Spleen (tissue), 11 donors: ENCODE data around the gene ZRANB2. TPM values are rescaled to one million over a fixed set of nuclear protein-coding genes. Genes with fewer than 3 reads are reported as not detected.

Source experiments
- DNase-seq: peaks from one replicate; pipeline ENCODE4 v3.0.0-alpha.2; 2020
- H3K27ac ChIP-seq, 8 donors: fragments of 200-600 bp; sonication (generic) in 7 of 8; 1 replicate in 4 of 8; 2 replicates in 4 of 8; pipeline versions ENCODE4 v1.5.0 to v1.8.0; 2016 to 2021; ENCODE audit warnings: inconsistent platforms in 4 of 8, mild to moderate bottlenecking in 4 of 8, moderate library complexity in 1 of 8
- H3K27me3 ChIP-seq, 7 donors: fragments of 200-600 bp; sonication (generic) in 6 of 7; replicated peaks in 1 of 7; 1 replicate in 4 of 7; 2 replicates in 3 of 7; pipeline versions ENCODE4 v1.5.0 to v1.8.0; 2016 to 2021; ENCODE audit warnings: inconsistent platforms in 3 of 7, mild to moderate bottlenecking in 1 of 7
- H3K36me3 ChIP-seq, 6 donors: fragments of 200-600 bp; sonication (generic) in 5 of 6; 1 replicate in 4 of 6; 2 replicates in 2 of 6; pipeline versions ENCODE4 v1.5.0 to v1.8.0; 2016 to 2021; ENCODE audit warnings: inconsistent platforms in 2 of 6
- H3K4me1 ChIP-seq, 6 donors: fragments of 200-600 bp; sonication (generic) in 5 of 6; 1 replicate in 3 of 6; 2 replicates in 3 of 6; pipeline versions ENCODE4 v1.5.0 to v1.8.0; 2016 to 2021; ENCODE audit warnings: inconsistent platforms in 3 of 6
- H3K4me3 ChIP-seq, 8 donors: fragments of 200-600 bp; sonication (generic) in 7 of 8; 1 replicate in 4 of 8; 2 replicates in 4 of 8; pipeline versions ENCODE4 v1.5.0 to v1.8.0; 2016 to 2021; ENCODE audit warnings: inconsistent platforms in 4 of 8, mild to moderate bottlenecking in 4 of 8, moderate library complexity in 2 of 8
- H3K9me3 ChIP-seq, 8 donors: fragments of 200-600 bp; sonication (generic) in 7 of 8; 1 replicate in 4 of 8; 2 replicates in 4 of 8; pipeline versions ENCODE4 v1.5.0 to v1.8.0; 2016 to 2021; ENCODE audit warnings: inconsistent platforms in 4 of 8
- CTCF ChIP-seq, 11 experiments: fragments of 200-600 bp in 7 of 11; fragments of 450-650 bp in 4 of 11; sonication (generic) in 4 of 11; IDR thresholded peaks in 8 of 11; conservative IDR thresholded peaks in 3 of 11; 1 replicate in 7 of 11; 2 replicates in 4 of 11; pipeline versions ENCODE4 v1.4.0 to v1.8.0; 2016 to 2021; ENCODE audit warnings: antibody characterized with exemption in 11 of 11, inconsistent platforms in 4 of 11, mild to moderate bottlenecking in 1 of 11
- POLR2A ChIP-seq, 3 donors: fragments of 450-650 bp; IDR thresholded peaks; one replicate each; pipeline ENCODE4 v1.5.1; 2017; ENCODE audit warnings: antibody characterized with exemption in 3 of 3, mild to moderate bottlenecking in 1 of 3
- POLR2AphosphoS5 ChIP-seq, 3 donors: sonication (generic); formaldehyde crosslinking; IDR thresholded peaks; one replicate each; pipeline ENCODE4 v1.5.1; 2017; ENCODE audit warnings: antibody characterized with exemption in 3 of 3
- WGBS, 5 donors: extraction: QIAGEN DNeasy Blood & Tissue Kit in 3 of 5; methylation state at CpG; one replicate each; pipeline versions ENCODE4 v1.1.5 to v1.1.7; 2013 to 2018; 5-methylcytosine and 5-hydroxymethylcytosine counted together
- intact Hi-C: fragments of 100-400 bp; cut with DNase I; formaldehyde crosslinking; loops from one replicate; pipeline ENCODE4 v1.15.0; 2023; ENCODE audit warnings: low total_unique reads
- polyA plus RNA-seq, 3 donors: library from polyadenylated mRNA; stranded (reverse); fragments of 200-250 nt; gene quantifications; one replicate each; pipeline ENCODE4 v1.2.1, GENCODE V29; 2013
- total RNA-seq, 7 donors: library from RNA; depleted of rRNA in 3 of 7; stranded (reverse); fragments of >200 nt in 3 of 7; fragmentation: NEBNext Ultra II Directional in 4 of 7; extraction: Animal tissue kit (Norgen Biotek cat#: 25700) in 4 of 7; gene quantifications; one replicate each; pipeline versions ENCODE4 v1.1.0 to v1.2.1, GENCODE V29; 2016 to 2021
- donor health status: healthy with polysubstance abuse.
- donor health status: DM: no; HTN: no; CAD: no; lungs with moderate emphysema.
- donor health status: DM: no; HTN: no; CAD: no.
- donor health status: Bipolar disorder and iron deficiency.
- donor health status: healthy.
- donor health status: DM: no; HTN: no; CAD: no.
- donor health status: DM: yes; HTN: yes; CAD: no.

ZRANB2 gene
- total and polyA plus RNA-seq, 10 donors = 52.6 to 109 (median 82.3) TPM

- intact Hi-C loops = no loop called here
Measured at GRCh38 chr1:71038942-71039341, 41.9 kb downstream of the ZRANB2 start.

DNA sequence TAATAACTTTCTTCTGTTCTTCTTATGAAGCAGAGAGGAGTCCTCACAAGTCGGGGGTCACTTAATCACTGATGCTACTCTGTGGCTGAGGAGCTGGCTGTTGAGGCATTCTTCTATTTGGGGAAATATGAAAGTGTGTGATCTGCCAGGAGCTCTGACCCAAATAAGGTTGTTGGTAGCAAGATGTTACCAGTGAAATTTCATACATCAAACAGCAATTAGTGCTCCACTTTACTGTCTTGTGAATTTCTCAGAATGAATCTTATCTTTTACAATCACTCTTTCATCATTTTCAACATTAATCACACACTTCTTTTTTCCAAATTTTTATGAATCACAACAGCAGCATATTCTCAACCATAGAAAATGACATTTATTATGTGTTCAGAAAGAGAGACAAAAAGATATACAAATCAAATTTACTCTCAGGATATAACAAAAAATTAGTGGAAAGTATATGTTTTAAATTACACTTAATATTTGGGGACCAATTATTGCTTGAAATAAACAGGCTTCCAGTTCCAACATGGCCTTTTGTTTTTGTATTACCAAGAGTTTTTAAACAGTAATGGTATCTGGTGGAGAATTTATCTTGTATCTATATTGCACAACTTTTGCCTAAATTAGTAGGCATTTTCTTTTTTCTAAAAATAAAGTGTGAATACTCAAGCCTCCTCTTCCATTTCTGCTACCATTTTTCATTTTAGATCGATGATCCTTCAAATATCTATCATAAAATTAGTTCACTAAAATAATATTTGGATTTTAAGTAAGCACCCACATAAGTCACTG lies 42.8 kb downstream of the ZRANB2 start:
- Histone ChIP-seq H3K4me3 (no peak overlapping the region), H3K27ac (no peak overlapping the region), H3K4me1 (no peaks in the 10 kb centered on the region), H3K9me3 (no peaks in the 10 kb centered on the region), H3K27me3 (peaks cover 0 to 10% (median 0%) of the 10 kb centered on the region in 7 donors), H3K36me3 (no peaks in the 10 kb centered on the region)
- 67 to 91% (median 84%) methylated on average over 2 of the region's 2 CpGs for WGBS, 5 donors
- no peak for DNase-seq
- TF ChIP-seq CTCF (IDR thresholded peaks at IDR 0.05 in 8 of 11, conservative IDR thresholded peaks at IDR 0.05 in 3 of 11) (no peak), POLR2A (IDR thresholded peaks at IDR 0.05) (no peak), POLR2AphosphoS5 (IDR thresholded peaks at IDR 0.05) (no peak)
- intact Hi-C loops = no loop called here

More at GRCh38 chr1:71038942-71039341, 41.9 kb downstream of the ZRANB2 start:
- Histone ChIP-seq H3K27ac (no peak overlapping the region), H3K9me3 (no peaks in the 10 kb centered on the region), H3K36me3 (no peaks in the 10 kb centered on the region), H3K4me1 (no peaks in the 10 kb centered on the region), H3K4me3 (no peak overlapping the region), H3K27me3 (peaks cover 0 to 17% (median 0%) of the 10 kb centered on the region in 7 donors)
- WGBS, 5 donors = 69 to 81% (median 74%) methylated on average over 2 of the region's 2 CpGs
- no peak for DNase-seq
- no peak for TF ChIP-seq POLR2A (IDR thresholded peaks at IDR 0.05)
- TF ChIP-seq POLR2AphosphoS5 (IDR thresholded peaks at IDR 0.05) = no peak
- TF ChIP-seq CTCF (IDR thresholded peaks at IDR 0.05 in 8 of 11, conservative IDR thresholded peaks at IDR 0.05 in 3 of 11) = no peak

DNA sequence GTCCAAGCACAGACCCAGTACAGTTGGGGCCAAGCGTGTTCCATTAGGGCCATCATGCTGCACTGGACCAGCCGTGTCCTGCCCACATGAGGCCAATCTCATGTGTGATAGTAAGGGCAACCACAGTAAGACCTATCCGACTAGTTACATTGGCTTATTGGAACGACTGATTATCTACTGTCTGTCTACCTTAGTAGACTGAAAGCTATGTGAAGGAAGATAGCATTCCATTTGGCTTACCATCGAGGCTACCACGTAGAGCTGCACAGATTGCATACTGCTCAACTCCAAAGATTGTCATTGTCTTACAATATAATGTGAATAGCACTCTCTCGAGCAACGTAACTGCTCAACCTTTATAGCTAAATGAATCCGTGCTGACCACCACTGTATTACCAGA lies 43.8 kb downstream of the ZRANB2 start:
- H3K27ac ChIP-seq = no peak overlapping the region
- WGBS, 5 donors = 92 to 96% (median 93%) methylated on average over 7 to 9 of the region's 9 CpGs
- H3K27me3 ChIP-seq = peaks cover 0 to 11% (median 0%) of the 10 kb centered on the region in 7 donors
- TF ChIP-seq CTCF (IDR thresholded peaks at IDR 0.05 in 8 of 11, conservative IDR thresholded peaks at IDR 0.05 in 3 of 11) = no peak
- no peak for TF ChIP-seq POLR2A (IDR thresholded peaks at IDR 0.05)
- no peak for TF ChIP-seq POLR2AphosphoS5 (IDR thresholded peaks at IDR 0.05)
- no peak overlapping the region for H3K4me3 ChIP-seq
- DNase-seq = no peak
- no peaks in the 10 kb centered on the region for H3K4me1 ChIP-seq
- intact Hi-C loops = no loop called here
- H3K36me3 ChIP-seq = no peaks in the 10 kb centered on the region
- no peaks in the 10 kb centered on the region for H3K9me3 ChIP-seq

DNA sequence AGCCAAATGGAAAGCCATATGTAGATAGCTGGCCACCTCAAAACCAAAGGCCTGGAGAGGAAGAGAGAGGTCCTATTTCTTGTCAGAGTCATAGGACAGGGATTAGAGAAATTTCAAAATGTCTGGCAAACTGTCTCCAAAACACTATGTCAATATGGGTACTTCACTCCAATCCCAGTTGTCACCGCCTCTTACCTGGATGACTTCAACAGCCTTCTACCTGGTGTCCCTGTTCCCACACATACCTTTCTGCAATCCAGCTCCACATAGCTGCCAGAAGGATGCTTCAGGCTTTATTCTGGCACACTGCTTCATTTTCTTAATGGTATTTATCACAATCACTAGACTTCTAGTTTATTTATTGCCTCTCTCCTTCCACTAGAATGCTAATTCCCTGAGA lies 47.7 kb downstream of the ZRANB2 start:
- H3K9me3 ChIP-seq = no peaks in the 10 kb centered on the region
- no peak for DNase-seq
- H3K4me3 ChIP-seq = no peak overlapping the region
- H3K27me3 ChIP-seq = peaks cover 0 to 11% (median 0%) of the 10 kb centered on the region in 7 donors
- no peaks in the 10 kb centered on the region for H3K36me3 ChIP-seq
- intact Hi-C loops = no loop called here
- no peaks in the 10 kb centered on the region for H3K4me1 ChIP-seq
- TF ChIP-seq POLR2A (IDR thresholded peaks at IDR 0.05) = no peak
- no peak for TF ChIP-seq POLR2AphosphoS5 (IDR thresholded peaks at IDR 0.05)
- no peak for TF ChIP-seq CTCF (IDR thresholded peaks at IDR 0.05 in 8 of 11, conservative IDR thresholded peaks at IDR 0.05 in 3 of 11)
- 96 to 100% (median 97%) methylated on average over 1 of the region's 1 CpG for WGBS, 5 donors
- no peak overlapping the region for H3K27ac ChIP-seq
